ENCODE measurements around the gene AP3D1.

DNA sequence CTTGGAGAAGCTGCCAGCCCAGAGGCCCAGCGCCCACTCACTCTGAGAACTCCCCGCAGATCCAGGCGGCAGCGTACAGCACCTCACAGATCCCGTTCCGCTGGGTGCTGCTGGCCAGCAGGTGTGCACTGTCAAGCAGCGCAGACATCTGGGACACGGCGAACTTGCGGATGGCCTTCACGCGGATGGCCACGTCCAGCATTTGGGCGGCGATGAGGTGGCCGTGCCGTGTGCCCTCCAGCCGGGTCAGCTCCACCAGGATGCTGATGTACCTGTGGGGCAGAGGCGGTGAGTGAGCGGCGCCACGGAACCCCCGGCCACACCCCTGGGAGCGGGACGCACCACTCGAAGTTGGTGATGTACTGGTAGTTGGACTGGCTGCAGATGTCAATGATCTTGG lies 30.5 kb downstream of the AP3D1 start:
- TF ChIP-seq CTCF (conservative IDR thresholded peaks at IDR 0.05), result no peak
- TF ChIP-seq EZH2 (IDR thresholded peaks at IDR 0.05; ENCODE audit: low read depth), result no peak

Data from PC-9 (cell line).